K562 (cell line): ENCODE data around the gene RAB43. TPM values are rescaled to one million over a fixed set of nuclear protein-coding genes. Genes with fewer than 3 reads are reported as not detected.
A peak's percentile ranks its signal among the peaks of the same experiment; 100 is the strongest.

Source experiments
- ATF1 ChIP-seq, 2 experiments: fragments of 450-650 bp in 1 of 2; IDR thresholded peaks; 2 replicates each; pipeline ENCODE4 v1.6.1; 2016; ENCODE audit warnings: missing compliant biosample characterization in 1 of 2, missing genetic modification characterization in 1 of 2
- DIDO1 ChIP-seq: fragments of 450-650 bp; IDR thresholded peaks from 2 replicates; pipeline ENCODE4 v1.6.1; 2016; ENCODE audit warnings: low read depth, missing biosample characterization, missing genetic modification characterization
- ETV5 ChIP-seq: sonication (generic); formaldehyde crosslinking; IDR thresholded peaks from 2 replicates; pipeline ENCODE4 v1.4.0; 2020; ENCODE audit warnings: low read depth, mild to moderate bottlenecking, missing genetic modification reagents
- ETV6 ChIP-seq, 3 experiments: fragments of 150-350 bp in 1 of 3; sonication (generic) in 1 of 3; formaldehyde crosslinking in 1 of 3; IDR thresholded peaks; 2 replicates each; pipeline versions ENCODE4 v1.6.1 to v1.8.0; 2014 to 2022; ENCODE audit warnings: borderline replicate concordance in 2 of 3, low read depth in 2 of 3, antibody characterized with exemption in 1 of 3, low read length in 1 of 3, mild to moderate bottlenecking in 1 of 3, missing genetic modification reagents in 1 of 3
- GABPA ChIP-seq: fragments of 200-800 bp; sonication (Bioruptor generic); conservative IDR thresholded peaks from 2 replicates; pipeline ENCODE4 v1.6.1; 2016; ENCODE audit warnings: low read depth, missing genetic modification characterization, missing compliant biosample characterization
- KHSRP ChIP-seq: fragments of 450-650 bp; IDR thresholded peaks from 2 replicates; pipeline ENCODE4 v1.6.1; 2017
- MBD2 ChIP-seq: sonication (generic); IDR thresholded peaks from 2 replicates; pipeline ENCODE4 v1.6.1; 2016; ENCODE audit warnings: low read depth, borderline replicate concordance
- POLR2AphosphoS5 ChIP-seq: IDR thresholded peaks from 2 replicates; pipeline ENCODE4 v1.6.1; 2011; ENCODE audit warnings: mild to moderate bottlenecking, low read depth, low read length, moderate library complexity; ENCODE audit not compliant: control insufficient read depth, insufficient read depth
- PTBP1 ChIP-seq: fragments of 200-400 bp; formaldehyde crosslinking; IDR thresholded peaks from 2 replicates; pipeline ENCODE4 v1.6.1; 2017; ENCODE audit warnings: low read depth, low read length
- TBP ChIP-seq: optimal IDR thresholded peaks from 2 replicates; pipeline ENCODE3; 2011; ENCODE audit warnings: low read depth, low read length, improper control_type of control experiment
- ZEB2 ChIP-seq: fragments of 450-650 bp; IDR thresholded peaks from 2 replicates; pipeline ENCODE4 v1.6.1; 2016
- ZNF174 ChIP-seq: fragments of 250-450 bp; sonication (Bioruptor Pico); IDR thresholded peaks from 2 replicates; pipeline ENCODE4 v1.4.0; 2020; ENCODE audit warnings: mild to moderate bottlenecking
- ZNF263 ChIP-seq: sonication (generic); formaldehyde crosslinking; IDR thresholded peaks from 2 replicates; pipeline ENCODE4 v1.8.0; 2022; ENCODE audit warnings: mild to moderate bottlenecking, missing genetic modification reagents, borderline replicate concordance
- ZNF354B ChIP-seq: fragments of 250-450 bp; sonication (Bioruptor Pico); IDR thresholded peaks from 2 replicates; pipeline ENCODE4 v1.4.0; 2020
- ZNF717 ChIP-seq: fragments of 250-450 bp; sonication (Bioruptor Pico); IDR thresholded peaks from 2 replicates; pipeline ENCODE4 v1.5.0; 2021
- ZNF766 ChIP-seq: fragments of 200-800 bp; sonication (Bioruptor generic); conservative IDR thresholded peaks from 2 replicates; pipeline ENCODE4 v1.6.1; 2016; ENCODE audit warnings: missing genetic modification characterization, missing compliant biosample characterization
- polyA plus RNA-seq, 8 experiments: library from polyadenylated mRNA; depleted of rRNA in 4 of 8; stranded (reverse) in 5 of 8; unstranded in 3 of 8; fragments of >200 nt; fragmentation: Nextera tagmentation in 2 of 8; fragmentation: Illumina TruSeq in 1 of 8; extraction: Ambion mirVana in 2 of 8; extraction: Trizol in 1 of 8; gene quantifications; 2 replicates each; pipeline versions ENCODE4 v1.2.1 to v1.2.3, GENCODE V29; 2011 to 2014; ENCODE audit warnings: inconsistent platforms in 1 of 8, missing spikeins in 1 of 8
- total RNA-seq, 7 experiments: library from RNA; depleted of rRNA in 6 of 7; stranded (reverse); fragments of >200 nt in 6 of 7; fragmentation: Illumina TruSeq in 2 of 7; extraction: Trizol in 2 of 7; gene quantifications; 2 replicates each; pipeline versions ENCODE4 v1.2.1 to v1.2.3, GENCODE V29; 2011 to 2021; ENCODE audit warnings: low replicate concordance in 1 of 7
- TF ChIP-seq, protein P1 (sequence below): fragments of 250-450 bp; sonication (Bioruptor Pico); IDR thresholded peaks from 2 replicates; pipeline ENCODE4 v1.5.0; 2021
- TF ChIP-seq, protein P2 (sequence below), 2 experiments: fragments of 450-650 bp; IDR thresholded peaks; 2 replicates each; pipeline ENCODE4 v1.6.1; 2016; ENCODE audit warnings: mild to moderate bottlenecking in 2 of 2, borderline replicate concordance in 1 of 2, low read depth in 1 of 2, moderate library complexity in 1 of 2

RAB43 gene
- total and polyA plus RNA-seq, 9 of the 15 experiments (the other 6 are each of a cell fraction or from before 2014, with no cell fraction given): 0.04 to 6.8 (median 1.7) TPM; not detected in 2

DNA sequence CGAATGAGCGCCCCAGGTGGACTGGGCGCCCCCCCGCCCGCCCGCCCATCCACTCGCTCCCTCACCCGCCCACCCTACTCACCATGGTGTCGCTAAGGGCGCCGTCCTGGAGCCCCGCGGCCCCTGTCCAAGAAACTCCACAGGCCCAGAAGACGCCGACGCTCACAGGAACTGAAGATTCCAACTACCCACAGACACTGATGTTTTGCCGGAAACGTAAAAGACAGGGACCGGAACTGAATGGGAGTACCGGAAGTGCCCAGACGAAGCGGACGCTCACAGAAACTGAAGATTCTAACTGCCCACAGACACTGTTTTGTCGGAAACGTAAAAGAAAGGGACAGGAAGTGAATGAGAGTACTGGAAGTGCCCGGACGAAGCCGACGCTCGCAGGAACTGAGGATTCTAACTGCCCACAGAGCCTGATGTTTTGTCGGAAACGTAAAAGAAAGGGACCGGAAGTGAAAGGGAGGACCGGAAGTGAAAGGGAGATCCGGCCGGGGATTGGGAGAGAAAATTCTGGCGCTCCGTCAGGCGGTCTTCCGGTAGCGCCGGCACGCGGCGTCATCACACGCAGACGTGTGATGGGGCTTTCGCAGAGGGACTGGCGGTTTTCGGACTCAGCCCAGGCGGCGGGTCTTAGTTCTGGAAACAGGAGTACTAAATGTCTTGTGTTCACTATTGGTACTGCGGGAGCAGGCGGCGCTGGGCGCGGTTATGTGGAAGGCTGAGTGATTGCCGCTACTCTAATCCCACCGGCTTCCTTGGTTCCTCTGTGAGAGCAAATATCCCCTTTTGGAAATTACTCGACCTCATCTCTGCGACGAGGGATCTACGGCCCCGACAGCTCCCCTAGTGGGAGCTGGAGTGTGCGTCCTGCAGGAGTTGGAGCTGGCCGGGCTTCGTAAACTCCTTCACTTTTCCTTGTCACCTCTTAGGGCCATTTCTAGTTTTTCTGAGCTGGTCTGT, 39.6 kb upstream of the RAB43 start, which contains the start of gene ISY1 (continued):
- TF ChIP-seq ATF1 (CRISPR knock-in tag; IDR thresholded peaks at IDR 0.05) (peak; percentile 76), ATF1 (tag; IDR thresholded peaks at IDR 0.05) (peak; percentile 98), ZEB2 (peak; percentile 98), KHSRP (peak; percentile 62; the same call in 1 of the 2 replicates), PTBP1 (no peak), ETV5 (CRISPR knock-in tag) (peak; percentile 98), ZNF766 (CRISPR knock-in tag) (peak; percentile 62), TBP (peak; percentile 71), POLR2AphosphoS5 (peak; percentile 68), ZNF174 (CRISPR knock-in tag) (no peak), ZNF263 (CRISPR knock-in tag) (peak; percentile 35; the same call in 1 of the 2 replicates), ZNF717 (CRISPR knock-in tag) (no peak), MBD2 (peak; percentile 68), GABPA (peak; percentile 99), DIDO1 (tag) (peak; percentile 98), ETV6 (IDR thresholded peaks at IDR 0.05; ENCODE audit: borderline replicate concordance in 1 of 2, low read depth in 2 of 2, low read length in 1 of 2) (0 out of 4 replicates have a peak, but pooled peaks of 1 of the 2 experiments have one; percentile 55), ETV6 (CRISPR knock-in tag; IDR thresholded peaks at IDR 0.05; ENCODE audit: borderline replicate concordance) (no peak), ZNF354B (CRISPR knock-in tag) (no peak)
- TF ChIP-seq, protein P1, sequence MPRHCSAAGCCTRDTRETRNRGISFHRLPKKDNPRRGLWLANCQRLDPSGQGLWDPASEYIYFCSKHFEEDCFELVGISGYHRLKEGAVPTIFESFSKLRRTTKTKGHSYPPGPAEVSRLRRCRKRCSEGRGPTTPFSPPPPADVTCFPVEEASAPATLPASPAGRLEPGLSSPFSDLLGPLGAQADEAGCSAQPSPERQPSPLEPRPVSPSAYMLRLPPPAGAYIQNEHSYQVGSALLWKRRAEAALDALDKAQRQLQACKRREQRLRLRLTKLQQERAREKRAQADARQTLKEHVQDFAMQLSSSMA (CRISPR knock-in tag): peak; percentile 34; the same call in 1 of the 2 replicates
- TF ChIP-seq, protein P2, sequence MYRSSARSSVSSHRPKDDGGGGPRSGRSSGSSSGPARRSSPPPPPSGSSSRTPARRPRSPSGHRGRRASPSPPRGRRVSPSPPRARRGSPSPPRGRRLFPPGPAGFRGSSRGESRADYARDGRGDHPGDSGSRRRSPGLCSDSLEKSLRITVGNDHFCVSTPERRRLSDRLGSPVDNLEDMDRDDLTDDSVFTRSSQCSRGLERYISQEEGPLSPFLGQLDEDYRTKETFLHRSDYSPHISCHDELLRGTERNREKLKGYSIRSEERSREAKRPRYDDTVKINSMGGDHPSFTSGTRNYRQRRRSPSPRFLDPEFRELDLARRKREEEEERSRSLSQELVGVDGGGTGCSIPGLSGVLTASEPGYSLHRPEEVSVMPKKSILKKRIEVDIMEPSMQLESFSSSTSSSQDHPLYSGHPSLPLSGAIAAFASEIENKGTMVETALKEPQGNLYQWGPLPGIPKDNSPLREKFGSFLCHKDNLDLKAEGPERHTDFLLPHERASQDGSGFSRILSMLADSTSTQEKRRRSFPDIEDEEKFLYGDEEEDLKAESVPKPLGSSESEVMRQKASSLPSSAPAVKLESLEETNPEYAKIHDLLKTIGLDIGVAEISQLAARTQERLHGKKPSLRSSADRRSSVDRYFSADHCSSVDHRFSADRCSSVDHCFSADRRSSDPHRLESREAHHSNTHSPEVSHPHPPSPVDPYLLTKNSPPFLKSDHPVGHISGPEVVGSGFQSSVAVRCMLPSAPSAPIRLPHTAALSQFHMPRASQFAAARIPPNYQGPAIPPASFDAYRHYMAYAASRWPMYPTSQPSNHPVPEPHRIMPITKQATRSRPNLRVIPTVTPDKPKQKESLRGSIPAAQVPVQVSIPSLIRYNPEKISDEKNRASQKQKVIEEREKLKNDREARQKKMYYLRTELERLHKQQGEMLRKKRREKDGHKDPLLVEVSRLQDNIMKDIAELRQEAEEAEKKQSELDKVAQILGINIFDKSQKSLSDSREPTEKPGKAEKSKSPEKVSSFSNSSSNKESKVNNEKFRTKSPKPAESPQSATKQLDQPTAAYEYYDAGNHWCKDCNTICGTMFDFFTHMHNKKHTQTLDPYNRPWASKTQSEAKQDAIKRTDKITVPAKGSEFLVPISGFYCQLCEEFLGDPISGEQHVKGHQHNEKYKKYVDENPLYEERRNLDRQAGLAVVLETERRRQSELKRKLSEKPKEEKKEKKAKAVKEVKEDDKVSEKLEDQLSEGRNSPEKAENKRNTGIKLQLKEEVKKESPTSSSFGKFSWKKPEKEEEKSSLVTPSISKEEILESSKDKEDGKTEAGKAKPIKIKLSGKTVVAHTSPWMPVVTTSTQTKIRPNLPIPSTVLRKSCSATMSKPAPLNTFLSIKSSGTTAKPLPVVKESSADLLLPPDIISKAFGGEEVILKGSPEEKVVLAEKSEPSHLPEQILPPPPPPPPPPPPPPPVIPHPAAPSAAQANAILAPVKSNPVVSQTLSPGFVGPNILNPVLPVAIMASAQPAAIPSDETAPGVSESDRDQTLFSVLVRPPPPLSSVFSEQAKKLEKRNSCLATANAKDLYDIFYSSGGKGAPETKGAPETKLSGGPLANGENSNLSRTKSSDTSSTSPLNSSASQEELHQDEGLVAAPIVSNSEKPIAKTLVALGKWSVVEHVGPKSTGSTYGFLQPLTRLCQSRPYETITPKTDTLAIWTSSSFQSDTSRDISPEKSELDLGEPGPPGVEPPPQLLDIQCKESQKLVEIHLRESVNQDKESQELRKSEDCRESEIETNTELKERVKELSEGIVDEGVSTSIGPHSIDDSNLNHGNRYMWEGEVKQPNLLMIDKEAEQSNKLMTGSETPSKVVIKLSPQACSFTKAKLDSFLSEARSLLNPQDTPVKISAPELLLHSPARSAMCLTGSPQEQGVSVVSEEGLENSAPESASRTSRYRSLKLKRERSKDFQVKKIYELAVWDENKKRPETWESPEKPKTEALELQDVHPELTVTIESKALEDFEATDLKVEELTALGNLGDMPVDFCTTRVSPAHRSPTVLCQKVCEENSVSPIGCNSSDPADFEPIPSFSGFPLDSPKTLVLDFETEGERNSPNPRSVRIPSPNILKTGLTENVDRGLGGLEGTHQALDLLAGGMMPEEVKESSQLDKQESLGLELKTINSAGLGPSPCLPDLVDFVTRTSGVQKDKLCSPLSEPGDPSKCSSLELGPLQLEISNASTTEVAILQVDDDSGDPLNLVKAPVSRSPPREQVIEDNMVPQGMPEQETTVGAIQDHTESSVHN (IDR thresholded peaks at IDR 0.05; ENCODE audit: borderline replicate concordance in 1 of 2, low read depth in 1 of 2): 0 out of 4 replicates have a peak, but pooled peaks of 1 of the 2 experiments have one; percentile 62
